Activated T-helper 9 cell treated with anti-CD3 and anti-CD28 coated beads, Interleukin-2, amount 50 U/mL, for 16 hours (primary cell): ENCODE measurements around the gene ANKRD13D.

Source experiments
- DNase-seq: peaks from one replicate; pipeline ENCODE4 v3.0.0-alpha.2; 2020; ENCODE audit warnings: low read depth

Gene ANKRD13D

GRCh38 chr11:67273260-67273990, 15.7 kb upstream of the ANKRD13D start:
- DNase-seq = no peak

GRCh38 chr11:67274768-67275605, 14.1 kb upstream of the ANKRD13D start:
- DNase-seq = no peak

- no peak for DNase-seq
Measured at GRCh38 chr11:67275606-67276409, 13.3 kb upstream of the ANKRD13D start.

- DNase-seq = no peak
Measured at GRCh38 chr11:67276781-67277230, 12.3 kb upstream of the ANKRD13D start.

- DNase-seq = peak; percentile 85
Measured at GRCh38 chr11:67277231-67277961, 11.7 kb upstream of the ANKRD13D start.

GRCh38 chr11:67278135-67278938, 10.8 kb upstream of the ANKRD13D start:
- DNase-seq = no peak

- DNase-seq = no peak
Measured at GRCh38 chr11:67278939-67279588, 10.0 kb upstream of the ANKRD13D start.

GRCh38 chr11:67279589-67280340, 9.3 kb upstream of the ANKRD13D start:
- DNase-seq = no peak

GRCh38 chr11:67280341-67280787, 8.7 kb upstream of the ANKRD13D start:
- no peak for DNase-seq

- no peak for DNase-seq
Measured at GRCh38 chr11:67280788-67281551, 8.1 kb upstream of the ANKRD13D start.

- DNase-seq = no peak
Measured at GRCh38 chr11:67281552-67282150, 7.5 kb upstream of the ANKRD13D start.

- DNase-seq = no peak
Measured at GRCh38 chr11:67282155-67282875, 6.8 kb upstream of the ANKRD13D start.

GRCh38 chr11:67282876-67283371, 6.2 kb upstream of the ANKRD13D start:
- no peak for DNase-seq

- DNase-seq = no peak
Measured at GRCh38 chr11:67283481-67283963, 5.6 kb upstream of the ANKRD13D start.

GRCh38 chr11:67284811-67285540, 4.1 kb upstream of the ANKRD13D start:
- DNase-seq = no peak
